Retinal pigment epithelial cell (primary cell): ENCODE data around the gene NCOA1.
A peak's percentile ranks its signal among the peaks of the same experiment; 100 is the strongest.
"Not testable (repeated sequence)": the region's sequence is repeated elsewhere in the genome, so short reads cannot be mapped to it uniquely, and the experiment has no call there.

Experiments used
- DNase-seq: peaks from one replicate; pipeline ENCODE4 v3.0.0-alpha.2; 2010; ENCODE audit warnings: low read depth
- H3K4me3 ChIP-seq: 2 replicates; pipeline ENCODE4 v1.5.1; 2011; ENCODE audit warnings: mild to moderate bottlenecking, low read length, control low read depth, moderate library complexity
- TF ChIP-seq, protein P1 (sequence below): conservative IDR thresholded peaks from 2 replicates; pipeline ENCODE4 v1.5.1; 2011; ENCODE audit warnings: low read depth, low read length, control low read depth, inconsistent platforms

Gene NCOA1

GRCh38 chr2:24792542-24792873, 301.5 kb downstream of the NCOA1 start:
- peak overlapping the region; percentile 89 for H3K4me3 ChIP-seq
- DNase-seq, result no peak
- TF ChIP-seq, protein P1, sequence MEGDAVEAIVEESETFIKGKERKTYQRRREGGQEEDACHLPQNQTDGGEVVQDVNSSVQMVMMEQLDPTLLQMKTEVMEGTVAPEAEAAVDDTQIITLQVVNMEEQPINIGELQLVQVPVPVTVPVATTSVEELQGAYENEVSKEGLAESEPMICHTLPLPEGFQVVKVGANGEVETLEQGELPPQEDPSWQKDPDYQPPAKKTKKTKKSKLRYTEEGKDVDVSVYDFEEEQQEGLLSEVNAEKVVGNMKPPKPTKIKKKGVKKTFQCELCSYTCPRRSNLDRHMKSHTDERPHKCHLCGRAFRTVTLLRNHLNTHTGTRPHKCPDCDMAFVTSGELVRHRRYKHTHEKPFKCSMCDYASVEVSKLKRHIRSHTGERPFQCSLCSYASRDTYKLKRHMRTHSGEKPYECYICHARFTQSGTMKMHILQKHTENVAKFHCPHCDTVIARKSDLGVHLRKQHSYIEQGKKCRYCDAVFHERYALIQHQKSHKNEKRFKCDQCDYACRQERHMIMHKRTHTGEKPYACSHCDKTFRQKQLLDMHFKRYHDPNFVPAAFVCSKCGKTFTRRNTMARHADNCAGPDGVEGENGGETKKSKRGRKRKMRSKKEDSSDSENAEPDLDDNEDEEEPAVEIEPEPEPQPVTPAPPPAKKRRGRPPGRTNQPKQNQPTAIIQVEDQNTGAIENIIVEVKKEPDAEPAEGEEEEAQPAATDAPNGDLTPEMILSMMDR, result no peak

DNA sequence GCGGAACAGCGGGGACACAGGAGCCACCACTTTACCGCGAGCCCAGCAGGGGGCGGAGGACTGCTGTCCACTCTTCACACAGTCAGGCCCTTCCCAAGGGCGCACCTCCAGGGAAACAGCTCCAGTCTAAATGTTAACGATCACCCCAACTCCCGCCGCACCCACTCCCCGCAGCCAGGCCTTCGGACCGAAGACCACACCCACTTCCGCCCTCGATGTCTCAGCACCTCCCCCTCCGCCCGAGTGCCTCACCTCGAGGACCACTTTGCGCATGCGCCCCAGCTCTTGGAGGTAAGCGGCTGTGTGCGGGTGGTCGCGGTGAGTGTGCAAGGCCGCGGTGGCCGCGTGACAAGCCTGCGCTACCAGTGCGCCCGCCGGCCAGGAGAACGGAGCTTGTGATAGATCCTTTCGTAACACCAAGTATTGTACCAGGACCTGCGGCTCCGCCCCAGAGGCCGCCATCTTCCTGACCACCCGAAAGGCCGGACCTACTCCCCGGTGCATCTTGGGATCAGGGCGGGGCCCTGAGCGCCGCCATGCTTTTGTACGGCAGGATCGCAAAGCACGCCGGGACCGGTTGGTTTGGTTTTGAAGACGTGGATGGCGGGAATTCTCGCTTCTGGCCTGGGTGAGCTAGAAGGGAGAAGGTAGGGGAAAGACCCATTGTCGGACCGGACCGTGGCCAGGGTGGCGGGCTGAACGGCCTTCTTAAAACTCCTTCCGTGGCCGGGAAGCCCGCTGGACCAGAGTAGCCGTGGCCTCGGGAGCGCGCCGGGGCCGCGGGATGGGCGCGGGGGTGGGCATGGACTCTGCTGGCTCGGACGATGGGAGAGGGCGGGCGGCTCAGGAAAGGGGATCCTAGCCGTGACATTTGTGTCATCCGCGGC, 302.1 kb downstream of the NCOA1 start, which contains the start of the genes CENPO and PTRHD1:
TSS of gene CENPO (plus strand) at position 552 of the 887 bp plus-strand sequence. CDS start 495 bp downstream, outside the sequence.
TSS of gene PTRHD1 (minus strand) at position 518 of the 887 bp plus-strand sequence. CDS start at position 504, 14 bp downstream.
- peak within 1 kb of the TSS; percentile 89 for H3K4me3 ChIP-seq
- TF ChIP-seq, protein P1, result peak; percentile 70
- peak; percentile 86 for DNase-seq

GRCh38 chr2:24793761-24794435, 302.8 kb downstream of the NCOA1 start:
- DNase-seq, result no peak
- TF ChIP-seq, protein P1, result no peak
- H3K4me3 ChIP-seq, result peak overlapping the region; percentile 89

GRCh38 chr2:24797644-24798043, 306.6 kb downstream of the NCOA1 start:
- H3K4me3 ChIP-seq, result no peak overlapping the region
- TF ChIP-seq, protein P1, result no peak
- no peak for DNase-seq

DNA sequence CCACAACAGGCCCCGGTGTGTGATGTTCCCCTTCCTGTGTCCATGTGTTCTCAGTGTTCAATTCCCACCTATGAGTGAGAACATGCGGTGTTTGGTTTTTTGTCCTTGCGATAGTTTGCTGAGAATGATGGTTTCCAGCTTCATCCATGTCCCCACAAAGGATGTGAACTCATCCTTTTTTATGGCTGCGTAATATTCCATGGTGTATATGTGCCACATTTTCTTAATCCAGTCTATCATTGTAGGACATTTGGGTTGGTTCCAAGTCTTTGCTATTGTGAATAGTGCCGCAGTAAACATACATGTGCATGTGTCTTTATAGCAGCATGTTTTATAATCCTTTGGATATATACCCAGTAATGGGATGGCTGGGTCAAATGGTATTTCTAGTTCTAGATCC, 309.4 kb downstream of the NCOA1 start:
- not testable (repeated sequence) for H3K4me3 ChIP-seq, DNase-seq

GRCh38 chr2:24805811-24806660, 315.0 kb downstream of the NCOA1 start:
- not testable (repeated sequence) for DNase-seq, H3K4me3 ChIP-seq

GRCh38 chr2:24806661-24807036, 315.6 kb downstream of the NCOA1 start:
- H3K4me3 ChIP-seq, result no peak overlapping the region
- TF ChIP-seq, protein P1, result no peak
- no peak for DNase-seq
